GM12891 (cell line): Measurements from ENCODE around the gene BICC1.

Experiments used
- POLR2A ChIP-seq: IDR thresholded peaks from 2 replicates; pipeline ENCODE4 v1.6.1; 2011; ENCODE audit warnings: low read depth, low read length, control low read depth
- POLR2AphosphoS5 ChIP-seq: IDR thresholded peaks from 2 replicates; pipeline ENCODE4 v1.6.1; 2011; ENCODE audit warnings: low read depth, low read length, control low read depth
- TAF1 ChIP-seq: IDR thresholded peaks from 2 replicates; pipeline ENCODE4 v1.6.1; 2011; ENCODE audit warnings: low read depth, low read length, control low read depth

DNA sequence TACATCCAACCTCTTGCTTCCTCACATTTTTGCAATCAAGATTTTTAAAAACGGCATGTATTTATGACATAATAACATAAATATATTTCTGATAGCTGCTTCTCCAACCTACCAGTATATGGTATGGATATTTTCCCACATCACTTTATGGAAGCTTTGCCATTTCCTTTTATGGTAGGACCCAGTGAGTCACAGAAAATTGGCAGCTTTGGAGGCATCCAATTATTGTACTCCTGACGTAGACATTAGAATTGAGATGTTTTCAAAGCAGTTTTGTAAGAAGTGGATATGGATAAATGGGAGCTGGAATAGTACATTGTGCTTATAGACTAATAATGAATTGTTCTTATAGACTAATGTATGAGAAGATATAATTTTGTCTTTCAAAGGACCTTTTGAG, 23.8 kb upstream of the BICC1 start:
- TF ChIP-seq POLR2A: no peak
- no peak for TF ChIP-seq POLR2AphosphoS5
- no peak for TF ChIP-seq TAF1
